Activated T-helper 1 cell treated with anti-CD3 and anti-CD28 coated beads, Interleukin-2, amount 50 U/mL, for 16 hours (primary cell): ENCODE results near the gene OSBPL1A.
"Not testable (repeated sequence)": the region's sequence is repeated elsewhere in the genome, so short reads cannot be mapped to it uniquely, and the experiment has no call there.

Experiments used
- DNase-seq, 2 donors: peaks; one replicate each; pipeline ENCODE4 v3.0.0-alpha.2; 2020; ENCODE audit warnings: low read depth in 1 of 2, low spot score in 1 of 2

OSBPL1A gene

GRCh38 chr18:24398540-24398939 is 916 bp upstream of the OSBPL1A start:
- no peak for DNase-seq

GRCh38 chr18:24397131-24397693 is 412 bp downstream of the OSBPL1A start:
- no peak for DNase-seq

DNA sequence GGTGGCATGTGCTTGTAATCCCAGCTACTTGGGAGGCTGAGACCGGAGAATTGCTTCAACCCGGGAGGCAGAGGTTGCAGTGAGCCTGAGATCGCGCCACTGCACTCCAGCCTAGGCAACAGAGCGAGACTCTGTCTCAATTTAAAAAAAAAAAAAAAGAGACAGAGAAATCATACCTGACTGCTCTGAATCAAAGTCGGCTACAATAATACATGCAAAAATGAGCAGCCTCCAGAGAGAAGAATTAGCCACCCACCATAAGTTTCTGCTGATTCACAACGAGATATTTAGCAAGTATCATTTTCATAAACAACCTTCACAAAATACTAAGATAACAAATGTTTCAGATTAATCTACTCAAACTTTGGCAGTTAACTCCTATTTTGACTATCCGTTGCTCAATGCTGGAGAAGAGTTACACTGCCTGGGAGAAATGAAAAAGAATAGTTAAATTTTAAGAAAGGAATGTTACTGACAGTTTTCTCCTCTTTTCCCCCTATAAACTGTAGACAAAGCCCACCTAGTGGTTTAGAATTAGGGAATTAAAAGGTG is 1.5 kb downstream of the OSBPL1A start:
- no peak for DNase-seq

GRCh38 chr18:24395049-24395795 is 2.4 kb downstream of the OSBPL1A start:
- no peak for DNase-seq

DNA sequence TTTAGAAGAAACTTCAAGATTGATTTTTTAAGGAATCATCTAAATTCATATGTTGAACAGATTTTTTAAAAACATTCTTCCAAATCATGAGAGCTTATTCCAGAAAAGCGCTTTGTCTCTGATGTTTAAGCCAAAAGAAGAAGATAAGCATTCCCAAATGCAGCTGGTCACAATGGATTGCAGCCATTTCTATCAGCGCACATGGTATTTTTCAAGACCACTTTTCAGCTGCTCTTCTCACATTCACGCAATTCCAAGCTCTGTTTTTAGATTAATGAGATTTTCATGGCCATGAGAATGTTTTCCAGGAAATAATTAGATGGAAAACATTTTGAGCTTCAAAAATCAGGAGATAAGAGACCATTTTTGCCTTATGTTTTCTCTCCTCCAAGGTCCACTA is 8.7 kb downstream of the OSBPL1A start:
- no peak for DNase-seq

DNA sequence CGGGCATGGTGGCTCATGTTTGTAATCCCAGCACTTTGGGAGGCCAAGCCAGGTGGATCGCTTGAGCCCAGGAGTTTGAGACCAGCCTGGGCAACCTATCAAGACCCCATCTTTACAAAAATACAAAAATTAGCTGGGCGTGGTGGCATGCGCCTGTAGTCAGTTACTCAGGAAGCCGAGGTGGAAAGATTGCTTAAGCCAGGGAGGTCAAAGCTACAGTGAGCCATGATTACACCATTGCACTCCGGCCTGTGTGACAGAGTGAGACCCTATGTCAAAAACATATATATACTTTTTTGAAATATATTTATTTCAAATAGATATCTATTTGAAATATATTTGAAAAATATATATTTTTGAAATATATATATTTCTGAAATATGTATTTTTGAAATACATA is 10.9 kb downstream of the OSBPL1A start:
- no peak for DNase-seq

DNA sequence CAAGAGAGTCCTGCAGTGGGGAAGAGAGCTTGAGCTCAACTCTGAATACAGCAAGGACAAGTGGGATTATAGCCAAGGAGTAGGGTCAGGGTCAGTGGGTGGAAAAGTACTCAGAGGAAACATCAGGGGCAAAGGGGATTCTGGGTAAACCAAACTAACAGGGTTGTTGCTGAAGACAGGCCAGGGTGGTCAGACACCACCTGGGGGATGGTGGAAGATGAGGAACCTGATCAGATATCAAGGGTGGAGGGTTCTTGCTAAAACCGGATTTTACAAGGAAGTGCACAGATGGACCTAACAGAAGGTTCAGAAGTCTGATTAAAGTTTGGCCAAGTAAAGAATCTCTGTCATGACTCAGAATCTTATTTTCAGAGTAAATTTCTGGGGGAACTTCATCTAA is 16.5 kb downstream of the OSBPL1A start:
- DNase-seq, result no peak

DNA sequence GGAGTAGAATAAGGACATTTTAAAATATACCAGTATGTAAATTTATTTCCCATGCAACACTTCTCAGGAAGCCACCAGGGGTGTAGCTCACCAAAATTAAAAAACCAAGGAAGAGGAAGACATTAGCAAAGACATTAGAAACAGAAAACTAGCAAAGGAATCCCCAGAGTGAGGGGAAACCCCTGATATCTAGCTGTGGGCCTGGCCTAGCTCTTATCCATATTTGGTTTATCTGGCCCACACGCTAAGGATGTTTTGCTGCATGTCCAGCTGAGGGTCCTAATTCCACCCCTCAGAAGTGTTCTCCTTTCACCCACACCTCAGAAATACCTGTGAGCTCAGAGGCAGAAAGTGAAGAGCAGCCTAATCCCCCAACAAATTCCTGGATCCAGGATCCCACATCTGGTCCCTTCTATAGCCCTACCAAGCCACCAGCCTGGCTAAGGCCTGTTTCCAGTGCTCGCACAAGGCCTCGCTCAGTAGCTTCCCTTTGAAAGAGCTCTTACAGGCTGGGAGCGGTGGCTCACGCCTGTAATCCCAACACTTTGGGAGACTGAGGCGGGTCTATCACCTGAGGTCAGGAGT is 17.4 kb downstream of the OSBPL1A start:
- no peak for DNase-seq

- DNase-seq, result no peak
Observed at GRCh38 chr18:24378598-24378997, 19.0 kb downstream of the OSBPL1A start.

GRCh38 chr18:24376531-24376930 is 21.1 kb downstream of the OSBPL1A start:
- DNase-seq, result not testable (repeated sequence)

DNA sequence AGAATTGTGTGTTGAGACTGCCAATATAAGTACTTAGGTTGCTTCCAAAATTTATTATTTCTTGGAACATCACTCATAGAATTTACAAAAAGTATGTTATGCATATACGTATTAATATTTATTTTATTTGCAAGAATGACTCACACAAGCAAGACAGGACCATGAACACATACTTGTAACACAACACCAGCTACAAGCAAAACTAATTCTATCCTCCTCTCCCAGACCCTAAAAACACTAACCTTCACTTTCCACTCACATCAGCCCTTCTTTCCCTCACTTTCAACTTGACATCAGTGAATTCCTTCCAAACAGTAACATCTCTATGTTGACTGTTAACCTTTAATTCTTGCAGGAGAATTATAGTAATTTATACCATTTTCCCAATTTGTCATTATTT is 24.3 kb downstream of the OSBPL1A start:
- DNase-seq, result no peak

GRCh38 chr18:24372279-24372872 is 25.2 kb downstream of the OSBPL1A start:
- no peak for DNase-seq

DNA sequence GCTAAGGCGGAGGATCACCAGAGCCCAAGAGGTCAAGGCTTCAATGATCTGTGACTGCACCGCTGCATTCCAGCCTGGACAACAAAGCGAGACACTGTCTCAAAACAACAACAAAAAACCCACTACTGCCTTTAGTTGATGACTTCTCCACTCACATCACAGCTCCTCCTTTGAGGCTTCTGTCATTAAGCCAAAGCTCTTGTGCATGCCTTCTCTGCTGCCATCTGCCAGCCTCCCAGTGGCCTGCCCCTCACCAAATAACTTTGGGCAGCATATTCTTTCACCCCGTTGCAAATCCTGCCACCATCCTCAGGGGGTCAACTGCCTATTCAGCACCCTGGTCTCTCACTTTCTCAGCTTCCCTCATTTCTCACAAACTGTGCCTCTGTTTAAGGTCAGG is 27.5 kb downstream of the OSBPL1A start:
- DNase-seq, result no peak

DNA sequence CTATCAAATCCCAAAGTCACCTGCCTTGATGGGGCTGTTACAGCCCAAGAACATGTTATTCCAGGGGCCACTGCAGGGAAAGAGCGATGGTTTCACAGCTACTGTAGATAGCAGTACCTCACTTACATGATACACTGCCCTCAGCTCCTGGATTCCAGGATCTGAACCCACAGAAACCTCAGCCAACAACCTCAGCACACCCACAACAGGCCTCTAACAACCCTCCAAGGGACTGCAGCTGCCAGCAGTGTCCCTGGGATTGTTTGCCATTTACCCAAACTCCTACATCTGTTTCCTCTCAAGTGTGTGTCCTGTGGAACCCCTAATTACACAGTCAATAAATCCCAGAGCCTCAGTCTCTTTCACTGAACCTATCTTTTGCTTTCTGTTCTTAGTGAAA is 28.2 kb downstream of the OSBPL1A start:
- DNase-seq, result no peak

- DNase-seq, result peak in 1 of 2 donors; percentile 17
Observed at GRCh38 chr18:24368749-24369148, 28.9 kb downstream of the OSBPL1A start.

GRCh38 chr18:24366328-24366727 is 31.3 kb downstream of the OSBPL1A start:
- DNase-seq, result no peak

DNA sequence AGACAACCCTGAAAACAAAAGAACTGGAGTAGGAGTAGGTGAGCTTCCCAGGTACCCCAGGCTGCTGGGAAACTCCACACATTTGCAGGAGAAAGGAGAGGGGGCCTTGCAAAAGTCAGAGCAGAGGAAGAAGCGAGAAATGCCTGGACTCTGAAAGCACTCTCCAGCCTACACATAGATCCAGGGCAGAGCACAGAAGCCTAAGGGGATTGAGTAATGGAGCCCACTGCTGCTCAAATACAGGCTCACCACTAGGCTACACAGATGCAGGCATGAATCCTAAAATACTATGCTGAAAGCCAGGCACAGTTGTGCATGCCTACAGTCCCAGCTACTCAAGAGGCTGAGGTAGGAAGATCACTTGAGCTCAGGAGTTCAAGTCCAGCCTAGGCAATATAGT is 33.4 kb downstream of the OSBPL1A start:
- DNase-seq, result no peak

- DNase-seq, result no peak
Observed at GRCh38 chr18:24362757-24363156, 34.9 kb downstream of the OSBPL1A start.

GRCh38 chr18:24359787-24360530 is 37.7 kb downstream of the OSBPL1A start:
- not testable (repeated sequence) for DNase-seq

- DNase-seq, result no peak
Observed at GRCh38 chr18:24354278-24354677, 43.3 kb downstream of the OSBPL1A start.

- DNase-seq, result no peak
Observed at GRCh38 chr18:24346254-24346653, 51.4 kb downstream of the OSBPL1A start.
